Keratinocyte (primary cell): Measurements from ENCODE around the gene CLRN3.

ENCODE experiments used
- EZH2 ChIP-seq: IDR thresholded peaks from one replicate; pipeline ENCODE4 v1.6.1; 2012; ENCODE audit warnings: inconsistent platforms, mild to moderate bottlenecking, low read length, moderate library complexity
- TF ChIP-seq, protein P1 (sequence below), 3 experiments: IDR thresholded peaks in 1 of 3; conservative IDR thresholded peaks in 1 of 3; optimal IDR thresholded peaks in 1 of 3; 2 replicates in 2 of 3; 3 replicates in 1 of 3; pipeline versions ENCODE3 to v1.5.1; 2011; ENCODE audit warnings: low read length in 3 of 3, mild to moderate bottlenecking in 3 of 3, moderate library complexity in 2 of 3, control low read depth in 1 of 3, inconsistent platforms in 1 of 3; ENCODE audit not compliant: insufficient read depth in 2 of 3; ENCODE audit errors: extremely low read depth in 1 of 3

DNA sequence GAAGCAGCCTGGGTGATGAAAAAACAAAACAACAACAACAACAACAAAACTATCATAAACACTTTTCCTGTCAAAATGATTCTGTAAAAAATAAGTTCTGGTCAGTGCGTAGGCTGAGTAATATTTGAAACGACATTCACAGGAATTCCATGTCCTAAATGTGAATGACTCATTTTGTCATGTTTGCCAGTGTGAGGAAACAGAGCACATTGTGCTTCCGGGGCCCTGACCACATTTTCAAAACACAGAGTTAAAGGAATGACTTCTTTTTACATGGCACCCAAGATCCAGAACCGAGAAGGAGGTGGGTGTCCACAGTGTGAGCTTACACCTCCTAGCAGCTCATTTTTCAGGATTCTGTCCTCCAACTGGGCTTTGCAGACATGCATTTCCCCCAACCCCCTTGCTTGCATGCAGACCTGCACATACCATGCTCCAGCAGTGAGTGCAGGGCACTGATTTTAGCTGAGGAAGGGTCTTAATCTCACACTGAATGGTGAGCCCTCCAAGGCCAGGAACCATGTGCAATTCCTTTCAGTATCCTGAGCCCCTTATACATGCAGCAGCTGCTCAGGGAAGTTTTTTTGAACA, 3.0 kb downstream of the CLRN3 start:
- TF ChIP-seq, protein P1, sequence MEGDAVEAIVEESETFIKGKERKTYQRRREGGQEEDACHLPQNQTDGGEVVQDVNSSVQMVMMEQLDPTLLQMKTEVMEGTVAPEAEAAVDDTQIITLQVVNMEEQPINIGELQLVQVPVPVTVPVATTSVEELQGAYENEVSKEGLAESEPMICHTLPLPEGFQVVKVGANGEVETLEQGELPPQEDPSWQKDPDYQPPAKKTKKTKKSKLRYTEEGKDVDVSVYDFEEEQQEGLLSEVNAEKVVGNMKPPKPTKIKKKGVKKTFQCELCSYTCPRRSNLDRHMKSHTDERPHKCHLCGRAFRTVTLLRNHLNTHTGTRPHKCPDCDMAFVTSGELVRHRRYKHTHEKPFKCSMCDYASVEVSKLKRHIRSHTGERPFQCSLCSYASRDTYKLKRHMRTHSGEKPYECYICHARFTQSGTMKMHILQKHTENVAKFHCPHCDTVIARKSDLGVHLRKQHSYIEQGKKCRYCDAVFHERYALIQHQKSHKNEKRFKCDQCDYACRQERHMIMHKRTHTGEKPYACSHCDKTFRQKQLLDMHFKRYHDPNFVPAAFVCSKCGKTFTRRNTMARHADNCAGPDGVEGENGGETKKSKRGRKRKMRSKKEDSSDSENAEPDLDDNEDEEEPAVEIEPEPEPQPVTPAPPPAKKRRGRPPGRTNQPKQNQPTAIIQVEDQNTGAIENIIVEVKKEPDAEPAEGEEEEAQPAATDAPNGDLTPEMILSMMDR (optimal IDR thresholded peaks at IDR 0.05 in 1 of 3, IDR thresholded peaks at IDR 0.05 in 1 of 3, conservative IDR thresholded peaks at IDR 0.05 in 1 of 3; ENCODE audit: extremely low read depth in 1 of 3, insufficient read depth in 2 of 3, low read length in 3 of 3), result no peak
- no peak for TF ChIP-seq EZH2
